ENCODE data around the gene GAS6. TPM values are rescaled to one million over a fixed set of nuclear protein-coding genes. Genes with fewer than 3 reads are reported as not detected.

Gene GAS6
- total RNA-seq, 1 experiment from 2014 or later, result 28.1 TPM

DNA sequence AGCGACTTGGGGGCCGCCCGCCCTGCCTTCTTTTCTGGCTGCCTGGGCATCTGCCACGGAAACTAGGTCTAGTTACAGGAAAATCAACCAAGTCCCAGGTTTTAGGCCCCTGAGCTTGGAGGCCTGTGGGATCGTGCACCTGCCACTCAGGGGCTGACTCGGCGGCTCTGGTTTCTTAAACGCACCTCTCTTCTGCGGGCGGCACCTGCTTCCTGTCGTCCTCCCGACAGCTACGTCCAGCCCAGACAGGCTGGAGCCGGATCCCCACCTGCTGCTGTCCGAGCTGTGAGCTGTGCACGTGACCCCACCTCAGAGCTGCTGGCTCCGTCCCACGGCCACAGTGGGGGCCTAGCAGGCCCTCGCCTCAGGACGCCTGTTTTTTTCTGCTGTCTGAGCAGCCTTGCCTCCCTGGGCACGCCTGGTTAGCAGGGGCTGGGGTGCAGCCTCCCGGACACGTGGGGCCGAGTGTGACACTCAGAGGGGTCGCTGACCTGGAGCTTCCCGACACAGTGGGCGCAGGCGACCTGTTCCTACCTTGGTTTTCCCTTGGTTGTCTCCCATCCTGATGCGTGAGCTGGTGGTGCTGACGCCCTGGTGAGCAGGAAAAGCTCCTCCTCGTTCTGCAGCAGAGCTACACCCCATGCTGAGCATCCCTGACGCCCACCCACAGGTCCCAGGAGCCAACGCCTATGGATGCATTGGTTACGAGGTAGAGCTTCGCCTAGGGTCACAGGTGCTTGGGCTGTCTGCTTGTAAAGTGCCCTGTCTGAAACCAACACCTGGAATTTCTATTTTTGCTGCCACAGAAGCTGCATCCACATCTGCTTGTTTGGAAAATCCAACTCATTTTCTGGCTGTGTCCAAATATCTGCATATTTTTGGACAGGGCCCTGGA is 87.4 kb downstream of the GAS6 start:
- TF ChIP-seq POLR2AphosphoS5 (IDR thresholded peaks at IDR 0.05; ENCODE audit: low read depth, low read length), result no peak
- TF ChIP-seq TCF7L2 (IDR thresholded peaks at IDR 0.05; ENCODE audit: low read depth, low read length), result no peak
- TF ChIP-seq, protein P1, sequence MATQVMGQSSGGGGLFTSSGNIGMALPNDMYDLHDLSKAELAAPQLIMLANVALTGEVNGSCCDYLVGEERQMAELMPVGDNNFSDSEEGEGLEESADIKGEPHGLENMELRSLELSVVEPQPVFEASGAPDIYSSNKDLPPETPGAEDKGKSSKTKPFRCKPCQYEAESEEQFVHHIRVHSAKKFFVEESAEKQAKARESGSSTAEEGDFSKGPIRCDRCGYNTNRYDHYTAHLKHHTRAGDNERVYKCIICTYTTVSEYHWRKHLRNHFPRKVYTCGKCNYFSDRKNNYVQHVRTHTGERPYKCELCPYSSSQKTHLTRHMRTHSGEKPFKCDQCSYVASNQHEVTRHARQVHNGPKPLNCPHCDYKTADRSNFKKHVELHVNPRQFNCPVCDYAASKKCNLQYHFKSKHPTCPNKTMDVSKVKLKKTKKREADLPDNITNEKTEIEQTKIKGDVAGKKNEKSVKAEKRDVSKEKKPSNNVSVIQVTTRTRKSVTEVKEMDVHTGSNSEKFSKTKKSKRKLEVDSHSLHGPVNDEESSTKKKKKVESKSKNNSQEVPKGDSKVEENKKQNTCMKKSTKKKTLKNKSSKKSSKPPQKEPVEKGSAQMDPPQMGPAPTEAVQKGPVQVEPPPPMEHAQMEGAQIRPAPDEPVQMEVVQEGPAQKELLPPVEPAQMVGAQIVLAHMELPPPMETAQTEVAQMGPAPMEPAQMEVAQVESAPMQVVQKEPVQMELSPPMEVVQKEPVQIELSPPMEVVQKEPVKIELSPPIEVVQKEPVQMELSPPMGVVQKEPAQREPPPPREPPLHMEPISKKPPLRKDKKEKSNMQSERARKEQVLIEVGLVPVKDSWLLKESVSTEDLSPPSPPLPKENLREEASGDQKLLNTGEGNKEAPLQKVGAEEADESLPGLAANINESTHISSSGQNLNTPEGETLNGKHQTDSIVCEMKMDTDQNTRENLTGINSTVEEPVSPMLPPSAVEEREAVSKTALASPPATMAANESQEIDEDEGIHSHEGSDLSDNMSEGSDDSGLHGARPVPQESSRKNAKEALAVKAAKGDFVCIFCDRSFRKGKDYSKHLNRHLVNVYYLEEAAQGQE (IDR thresholded peaks at IDR 0.05; ENCODE audit: insufficient read depth in 1 of 2, low read depth in 2 of 2, low read length in 1 of 2), result no peak
- no peak for TF ChIP-seq SIN3A (IDR thresholded peaks at IDR 0.05; ENCODE audit: borderline replicate concordance, insufficient read depth, low read depth, low read length)
- TF ChIP-seq, protein P2, sequence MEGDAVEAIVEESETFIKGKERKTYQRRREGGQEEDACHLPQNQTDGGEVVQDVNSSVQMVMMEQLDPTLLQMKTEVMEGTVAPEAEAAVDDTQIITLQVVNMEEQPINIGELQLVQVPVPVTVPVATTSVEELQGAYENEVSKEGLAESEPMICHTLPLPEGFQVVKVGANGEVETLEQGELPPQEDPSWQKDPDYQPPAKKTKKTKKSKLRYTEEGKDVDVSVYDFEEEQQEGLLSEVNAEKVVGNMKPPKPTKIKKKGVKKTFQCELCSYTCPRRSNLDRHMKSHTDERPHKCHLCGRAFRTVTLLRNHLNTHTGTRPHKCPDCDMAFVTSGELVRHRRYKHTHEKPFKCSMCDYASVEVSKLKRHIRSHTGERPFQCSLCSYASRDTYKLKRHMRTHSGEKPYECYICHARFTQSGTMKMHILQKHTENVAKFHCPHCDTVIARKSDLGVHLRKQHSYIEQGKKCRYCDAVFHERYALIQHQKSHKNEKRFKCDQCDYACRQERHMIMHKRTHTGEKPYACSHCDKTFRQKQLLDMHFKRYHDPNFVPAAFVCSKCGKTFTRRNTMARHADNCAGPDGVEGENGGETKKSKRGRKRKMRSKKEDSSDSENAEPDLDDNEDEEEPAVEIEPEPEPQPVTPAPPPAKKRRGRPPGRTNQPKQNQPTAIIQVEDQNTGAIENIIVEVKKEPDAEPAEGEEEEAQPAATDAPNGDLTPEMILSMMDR (IDR thresholded peaks at IDR 0.05), result no peak
- H3K27ac ChIP-seq (ENCODE audit: low read length), result no peak overlapping the region
- no peaks in the 10 kb centered on the region for H3K27me3 ChIP-seq (ENCODE audit: control insufficient read depth, insufficient read depth, low read length)
- no peak overlapping the region for H3K4me3 ChIP-seq (ENCODE audit: low read depth in 2 of 2, low read length in 2 of 2)
- POLR2A ChIA-PET, result no interaction called here
- intact Hi-C loops (cut with micrococcal nuclease; ENCODE audit: unreplicated experiment), result no loop called here
- CTCF ChIA-PET, result no interaction called here
- H3K9me3 ChIP-seq (ENCODE audit: control insufficient read depth, insufficient read depth, low read depth, low read length), result peaks cover 2% of the 10 kb centered on the region; the same call in 1 of the 2 replicates
- in situ Hi-C loops (cut with HindIII; ENCODE audit: low pct_unique_long_range_greater_than_20kb, low sequenced_read_pairs), result no loop called here
- peaks cover 3% of the 10 kb centered on the region; the same call in 1 of the 2 replicates for H3K4me1 ChIP-seq (ENCODE audit: control insufficient read depth, insufficient read depth, low read length)
- BruUV-seq (replicated peaks), result no TSS peak
- DNase-seq (ENCODE audit: low read depth, low spot score) (no peak), ATAC-seq (no peak)
- no peaks in the 10 kb centered on the region for H3K36me3 ChIP-seq (ENCODE audit: control insufficient read depth, insufficient read depth, low read length)

DNA sequence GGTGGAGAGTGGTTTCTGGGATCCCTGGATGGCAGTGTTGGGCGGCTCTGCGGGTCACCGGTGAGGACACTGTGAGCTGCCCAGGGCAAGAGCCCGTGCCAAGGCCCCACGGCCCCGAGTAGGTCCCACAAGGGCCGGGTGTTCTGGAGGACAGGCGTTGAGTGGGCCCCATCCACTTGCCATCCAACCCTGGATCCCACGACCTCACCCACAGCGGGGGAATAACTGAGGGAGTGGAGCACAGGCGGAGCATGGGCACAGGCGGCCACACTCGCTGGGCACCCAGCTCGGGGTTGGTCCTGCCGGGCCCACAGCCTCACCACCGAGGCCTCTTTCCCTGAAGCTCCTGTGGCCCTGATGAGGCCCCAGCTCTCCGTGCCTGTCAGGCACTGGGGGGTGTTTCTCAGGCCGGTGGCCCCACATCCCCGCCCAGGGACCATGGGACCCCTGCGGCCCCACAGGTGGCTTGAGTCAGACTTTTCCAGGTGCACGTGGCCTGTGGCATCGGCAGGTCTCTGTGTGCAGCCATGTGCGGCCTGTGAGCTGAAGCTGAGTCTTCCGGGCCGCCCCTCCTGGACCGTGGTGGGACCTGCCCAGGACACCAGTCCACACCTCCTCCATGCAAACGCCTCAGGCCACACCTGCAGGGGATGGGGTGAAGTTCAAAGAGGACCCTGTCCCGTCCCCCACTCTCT is 88.3 kb downstream of the GAS6 start:
- no TSS peak for BruUV-seq (replicated peaks)

More for the DNA sequence above, 88.3 kb downstream of the GAS6 start:
- no peak for ATAC-seq
- Histone ChIP-seq H3K4me1 (ENCODE audit: control insufficient read depth, insufficient read depth, low read length) (peaks cover 3% of the 10 kb centered on the region; the same call in 1 of the 2 replicates), H3K27ac (ENCODE audit: low read length) (no peak overlapping the region), H3K36me3 (ENCODE audit: control insufficient read depth, insufficient read depth, low read length) (no peaks in the 10 kb centered on the region), H3K9me3 (ENCODE audit: control insufficient read depth, insufficient read depth, low read depth, low read length) (peaks cover 2% of the 10 kb centered on the region; the same call in 1 of the 2 replicates), H3K27me3 (ENCODE audit: control insufficient read depth, insufficient read depth, low read length) (no peaks in the 10 kb centered on the region), H3K4me3 (ENCODE audit: low read depth in 2 of 2, low read length in 2 of 2) (no peak overlapping the region)
- intact Hi-C loops (cut with micrococcal nuclease; ENCODE audit: unreplicated experiment) (no loop called here), in situ Hi-C loops (cut with HindIII; ENCODE audit: low pct_unique_long_range_greater_than_20kb, low sequenced_read_pairs) (no loop called here)
- DNase-seq (ENCODE audit: low read depth, low spot score), result no peak
- ChIA-PET CTCF (no interaction called here), POLR2A (no interaction called here)
- TF ChIP-seq SIN3A (IDR thresholded peaks at IDR 0.05; ENCODE audit: borderline replicate concordance, insufficient read depth, low read depth, low read length), result no peak
- TF ChIP-seq, protein P2 (IDR thresholded peaks at IDR 0.05), result no peak
- TF ChIP-seq, protein P1 (IDR thresholded peaks at IDR 0.05; ENCODE audit: insufficient read depth in 1 of 2, low read depth in 2 of 2, low read length in 1 of 2), result no peak
- TF ChIP-seq TCF7L2 (IDR thresholded peaks at IDR 0.05; ENCODE audit: low read depth, low read length), result no peak
- no peak for TF ChIP-seq POLR2AphosphoS5 (IDR thresholded peaks at IDR 0.05; ENCODE audit: low read depth, low read length)
